ENCODE data around the gene PPM1A. TPM values are rescaled to one million over a fixed set of nuclear protein-coding genes. Genes with fewer than 3 reads are reported as not detected.

PPM1A gene
- total RNA-seq, 1 donor from 2014 or later, result 38.0 TPM

DNA sequence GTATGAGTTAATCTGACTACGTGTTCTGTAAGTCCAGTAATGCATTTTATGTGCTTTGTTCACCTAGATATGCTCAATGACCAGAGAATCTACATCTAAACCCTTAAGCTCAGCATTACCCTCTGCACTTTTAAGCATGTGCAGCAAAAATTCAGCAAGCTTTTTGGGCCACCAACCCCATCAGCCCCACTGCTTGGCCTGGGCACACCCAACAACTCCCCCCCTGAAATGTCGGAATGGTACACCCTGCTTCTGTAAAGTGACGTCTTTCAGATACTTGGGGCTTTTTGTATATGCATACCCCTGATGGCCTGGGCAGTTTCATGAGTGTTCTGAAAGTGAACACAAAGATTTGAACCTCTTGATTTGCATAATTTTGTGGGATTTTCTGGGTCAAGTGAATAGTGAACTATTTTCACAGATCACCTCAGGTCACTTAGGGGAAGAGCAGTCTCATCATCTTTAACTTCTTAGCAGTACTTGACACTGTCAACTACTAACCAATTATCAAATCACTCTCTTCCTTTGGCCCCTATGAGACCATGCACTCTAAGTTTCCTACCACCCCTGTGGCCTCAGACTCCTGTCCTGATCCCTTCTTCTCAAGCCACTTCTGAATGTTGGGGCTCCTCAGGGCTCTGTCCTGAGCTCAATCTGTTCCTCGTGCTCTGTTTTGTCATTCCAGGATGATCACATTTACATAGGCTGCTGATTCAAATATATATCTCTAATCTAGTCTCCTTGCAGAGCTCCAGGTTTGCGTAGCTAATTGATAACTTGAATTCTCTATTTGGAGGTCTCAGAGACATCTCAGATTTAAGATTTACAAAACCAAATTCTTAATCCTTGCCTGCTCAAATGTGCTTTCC lies 36.3 kb upstream of the PPM1A start:
- no peak overlapping the region for H3K4me3 Mint-ChIP-seq (ENCODE audit: unreplicated experiment)
- no peak overlapping the region for H3K27ac Mint-ChIP-seq (ENCODE audit: unreplicated experiment)
- DNase-seq (ENCODE audit: low spot score), result no peak
- H3K27me3 Mint-ChIP-seq (ENCODE audit: unreplicated experiment), result peaks cover 7% of the 10 kb centered on the region
- no peaks in the 10 kb centered on the region for H3K4me1 Mint-ChIP-seq (ENCODE audit: unreplicated experiment)
- TF ChIP-seq, protein P1, sequence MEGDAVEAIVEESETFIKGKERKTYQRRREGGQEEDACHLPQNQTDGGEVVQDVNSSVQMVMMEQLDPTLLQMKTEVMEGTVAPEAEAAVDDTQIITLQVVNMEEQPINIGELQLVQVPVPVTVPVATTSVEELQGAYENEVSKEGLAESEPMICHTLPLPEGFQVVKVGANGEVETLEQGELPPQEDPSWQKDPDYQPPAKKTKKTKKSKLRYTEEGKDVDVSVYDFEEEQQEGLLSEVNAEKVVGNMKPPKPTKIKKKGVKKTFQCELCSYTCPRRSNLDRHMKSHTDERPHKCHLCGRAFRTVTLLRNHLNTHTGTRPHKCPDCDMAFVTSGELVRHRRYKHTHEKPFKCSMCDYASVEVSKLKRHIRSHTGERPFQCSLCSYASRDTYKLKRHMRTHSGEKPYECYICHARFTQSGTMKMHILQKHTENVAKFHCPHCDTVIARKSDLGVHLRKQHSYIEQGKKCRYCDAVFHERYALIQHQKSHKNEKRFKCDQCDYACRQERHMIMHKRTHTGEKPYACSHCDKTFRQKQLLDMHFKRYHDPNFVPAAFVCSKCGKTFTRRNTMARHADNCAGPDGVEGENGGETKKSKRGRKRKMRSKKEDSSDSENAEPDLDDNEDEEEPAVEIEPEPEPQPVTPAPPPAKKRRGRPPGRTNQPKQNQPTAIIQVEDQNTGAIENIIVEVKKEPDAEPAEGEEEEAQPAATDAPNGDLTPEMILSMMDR (IDR thresholded peaks at IDR 0.05; ENCODE audit: unreplicated experiment), result no peak
- no peaks in the 10 kb centered on the region for H3K9me3 Mint-ChIP-seq (ENCODE audit: unreplicated experiment)
- no peaks in the 10 kb centered on the region for H3K36me3 Mint-ChIP-seq (ENCODE audit: low read depth, unreplicated experiment)

DNA sequence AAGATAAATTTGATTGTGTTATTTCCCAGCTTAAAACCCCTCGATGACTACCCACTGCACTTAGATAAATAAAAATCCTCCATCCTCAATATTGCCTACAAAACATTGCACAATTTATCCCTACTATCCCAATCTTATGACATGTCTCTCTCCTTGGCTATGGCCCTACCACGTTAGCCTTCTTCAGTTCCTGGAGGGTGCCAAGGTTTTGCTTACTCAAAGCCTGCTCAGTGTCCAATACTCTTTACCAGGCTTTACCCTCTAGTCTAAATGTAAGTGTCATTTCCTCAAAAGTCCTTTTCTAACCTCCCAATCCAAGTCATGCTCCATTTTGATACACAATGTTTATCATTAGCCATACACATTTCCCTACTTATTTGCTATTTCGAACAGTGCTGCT lies 35.0 kb upstream of the PPM1A start:
- H3K4me3 Mint-ChIP-seq (ENCODE audit: unreplicated experiment), result no peak overlapping the region
- no peaks in the 10 kb centered on the region for H3K9me3 Mint-ChIP-seq (ENCODE audit: unreplicated experiment)
- H3K27ac Mint-ChIP-seq (ENCODE audit: unreplicated experiment), result no peak overlapping the region
- H3K27me3 Mint-ChIP-seq (ENCODE audit: unreplicated experiment), result peaks cover 7% of the 10 kb centered on the region
- TF ChIP-seq, protein P1 (IDR thresholded peaks at IDR 0.05; ENCODE audit: unreplicated experiment), result no peak
- no peaks in the 10 kb centered on the region for H3K36me3 Mint-ChIP-seq (ENCODE audit: low read depth, unreplicated experiment)
- no peak for DNase-seq (ENCODE audit: low spot score)
- no peaks in the 10 kb centered on the region for H3K4me1 Mint-ChIP-seq (ENCODE audit: unreplicated experiment)

DNA sequence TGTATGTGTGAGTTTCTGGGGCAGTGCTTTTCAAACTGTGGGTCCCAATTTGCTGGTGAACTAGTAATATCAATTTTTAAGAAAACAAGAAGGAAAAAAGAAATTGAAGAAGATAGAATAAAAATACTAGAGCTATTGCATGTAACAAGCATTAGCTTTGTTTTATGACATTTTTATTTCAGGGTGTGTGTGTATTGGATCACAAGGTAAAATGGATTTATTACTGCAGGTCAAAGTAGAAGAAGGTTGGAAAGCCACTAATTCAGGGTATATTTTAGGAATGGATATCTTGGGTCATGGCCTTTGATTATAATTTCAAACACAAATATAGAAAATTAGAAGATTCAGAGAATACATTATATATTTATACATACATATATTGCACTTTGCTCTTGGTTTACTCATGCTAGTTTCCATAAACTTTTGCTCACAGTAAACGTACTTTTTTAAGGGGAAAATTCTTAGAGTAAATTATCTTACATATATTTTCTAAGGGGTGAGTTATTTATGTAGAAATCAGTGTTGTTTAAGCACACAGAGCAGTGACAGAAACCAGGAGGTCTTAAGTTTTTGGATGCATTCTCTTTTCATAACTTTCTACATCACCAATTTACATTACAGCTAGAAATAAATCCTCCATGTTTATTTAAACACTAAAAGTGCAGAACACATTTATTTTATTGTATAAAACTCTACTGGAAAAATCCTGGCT lies 34.5 kb upstream of the PPM1A start:
- Mint-ChIP-seq H3K27me3 (ENCODE audit: unreplicated experiment) (peaks cover 7% of the 10 kb centered on the region), H3K36me3 (ENCODE audit: low read depth, unreplicated experiment) (no peaks in the 10 kb centered on the region), H3K4me1 (ENCODE audit: unreplicated experiment) (no peaks in the 10 kb centered on the region), H3K9me3 (ENCODE audit: unreplicated experiment) (no peaks in the 10 kb centered on the region), H3K4me3 (ENCODE audit: unreplicated experiment) (no peak overlapping the region), H3K27ac (ENCODE audit: unreplicated experiment) (no peak overlapping the region)
- TF ChIP-seq, protein P1 (IDR thresholded peaks at IDR 0.05; ENCODE audit: unreplicated experiment), result no peak
- no peak for DNase-seq (ENCODE audit: low spot score)

DNA sequence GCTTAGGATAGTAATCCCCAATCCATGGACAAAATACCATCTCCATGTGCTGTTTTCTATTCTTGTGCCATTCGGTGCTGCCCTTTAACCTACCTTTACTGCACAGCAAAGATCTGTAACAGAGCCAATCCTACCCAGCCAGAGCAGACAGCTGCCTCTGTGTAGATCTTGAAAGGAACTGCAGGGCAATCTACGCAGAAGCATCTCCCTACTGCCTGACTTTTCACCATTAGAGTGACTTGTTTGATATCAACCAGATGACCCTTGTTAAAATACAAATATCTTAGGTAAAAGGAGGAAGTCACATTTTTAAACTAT lies 33.9 kb upstream of the PPM1A start:
- TF ChIP-seq, protein P1 (IDR thresholded peaks at IDR 0.05; ENCODE audit: unreplicated experiment), result no peak
- no peaks in the 10 kb centered on the region for H3K4me1 Mint-ChIP-seq (ENCODE audit: unreplicated experiment)
- no peak overlapping the region for H3K27ac Mint-ChIP-seq (ENCODE audit: unreplicated experiment)
- H3K36me3 Mint-ChIP-seq (ENCODE audit: low read depth, unreplicated experiment), result no peaks in the 10 kb centered on the region
- no peak for DNase-seq (ENCODE audit: low spot score)
- peaks cover 7% of the 10 kb centered on the region for H3K27me3 Mint-ChIP-seq (ENCODE audit: unreplicated experiment)
- no peak overlapping the region for H3K4me3 Mint-ChIP-seq (ENCODE audit: unreplicated experiment)
- H3K9me3 Mint-ChIP-seq (ENCODE audit: unreplicated experiment), result no peaks in the 10 kb centered on the region
